ENCODE data around the gene ZNF304. TPM values are rescaled to one million over a fixed set of nuclear protein-coding genes. Genes with fewer than 3 reads are reported as not detected.

The ZNF304 gene
- total RNA-seq, 4 donors from 2014 or later: 10.7 to 14.1 (median 13.9) TPM

- H3K27ac ChIP-seq: no peak overlapping the region
- H3K27me3 ChIP-seq: no peaks in the 10 kb centered on the region
- intact Hi-C loops (cut with DNase I): no loop called here
- no peaks in the 10 kb centered on the region for H3K9me3 ChIP-seq
- H3K36me3 ChIP-seq: peaks cover 28% of the 10 kb centered on the region in 2 donors
- no peak for DNase-seq
- TF ChIP-seq POLR2A (IDR thresholded peaks at IDR 0.05) (no peak), CTCF (IDR thresholded peaks at IDR 0.05) (no peak)
- H3K4me1 ChIP-seq: peaks cover 6 to 7% of the 10 kb centered on the region in 2 donors
- no peak overlapping the region for H3K4me3 ChIP-seq (replicated peaks in 1 of 3)
- WGBS, 2 donors: 79 to 95% methylated on average over 5 of the region's 5 CpGs
Observed at GRCh38 chr19:57395710-57396109, 44.6 kb downstream of the ZNF304 start.

GRCh38 chr19:57398868-57399267, 47.8 kb downstream of the ZNF304 start:
- TF ChIP-seq CTCF (IDR thresholded peaks at IDR 0.05) (no peak), POLR2A (IDR thresholded peaks at IDR 0.05) (no peak)
- H3K27me3 ChIP-seq: no peaks in the 10 kb centered on the region
- no peaks in the 10 kb centered on the region for H3K4me1 ChIP-seq
- DNase-seq: no peak
- 93 to 98% methylated on average over 5 of the region's 5 CpGs for WGBS, 2 donors
- peaks cover 28% of the 10 kb centered on the region in 2 donors for H3K36me3 ChIP-seq
- intact Hi-C loops (cut with DNase I): no loop called here
- H3K27ac ChIP-seq: no peak overlapping the region
- H3K4me3 ChIP-seq (replicated peaks in 1 of 3): no peak overlapping the region
- H3K9me3 ChIP-seq: no peaks in the 10 kb centered on the region

- Histone ChIP-seq H3K36me3 (peaks cover 8 to 9% of the 10 kb centered on the region in 2 donors), H3K4me1 (peaks cover 3 to 5% of the 10 kb centered on the region in 2 donors), H3K27me3 (no peaks in the 10 kb centered on the region), H3K27ac (no peak overlapping the region), H3K4me3 (replicated peaks in 1 of 3) (no peak overlapping the region), H3K9me3 (no peaks in the 10 kb centered on the region)
- TF ChIP-seq POLR2A (IDR thresholded peaks at IDR 0.05): no peak
- no peak for TF ChIP-seq CTCF (IDR thresholded peaks at IDR 0.05)
- no peak for DNase-seq
- 95 to 97% methylated on average over 4 to 7 of the region's 9 CpGs for WGBS, 2 donors
- intact Hi-C loops (cut with DNase I): no loop called here
Observed at GRCh38 chr19:57403737-57404563, 52.9 kb downstream of the ZNF304 start.

- TF ChIP-seq CTCF (IDR thresholded peaks at IDR 0.05): peak; percentile 45 to 83 (median 80)
- no peak for TF ChIP-seq POLR2A (IDR thresholded peaks at IDR 0.05)
- H3K27ac ChIP-seq: peak overlapping the region in 2 of 3 donors; percentile 23 to 37
- 10 to 12% methylated on average over 8 of the region's 8 CpGs for WGBS, 2 donors
- peaks cover 8 to 9% of the 10 kb centered on the region in 2 donors for H3K4me1 ChIP-seq
- peak; percentile 86 to 89 for DNase-seq
- no peak overlapping the region for H3K4me3 ChIP-seq (replicated peaks in 1 of 3)
- no peaks in the 10 kb centered on the region for H3K36me3 ChIP-seq
- H3K9me3 ChIP-seq: no peaks in the 10 kb centered on the region
- intact Hi-C loops (cut with DNase I): no loop called here
- no peaks in the 10 kb centered on the region for H3K27me3 ChIP-seq
Observed at GRCh38 chr19:57406516-57407123, 55.5 kb downstream of the ZNF304 start.

Other genes with a start within 250 kb of the ZNF304 start
- gene USP29, start 231.3 kb upstream of the ZNF304 start, total RNA-seq: not detected
- not detected for gene ZIM3, start 206.1 kb upstream of the ZNF304 start, total RNA-seq
- gene DUXA, start 183.8 kb upstream of the ZNF304 start, total RNA-seq: not detected
- 10 to 100 TPM; 28.2 to 90.3 (median 44.4) TPM for gene ZNF264, start 159.8 kb upstream of the ZNF304 start, total RNA-seq
- gene AURKC, start 120.2 kb upstream of the ZNF304 start, total RNA-seq: 1 to 10 TPM in 1 of 4 donors, under 1 TPM in 2, not detected in 1; 0.89 to 2.1 (median 0.98) TPM
- gene ZNF805, start 110.6 kb upstream of the ZNF304 start, total RNA-seq: 10 to 100 TPM; 16.3 to 27.5 (median 21.0) TPM
- gene ZNF460, start 70.8 kb upstream of the ZNF304 start, total RNA-seq: 100 to 1,000 TPM in 1 of 4 donors, 10 to 100 TPM in 3; 88.0 to 139 (median 92.3) TPM
- 10 to 100 TPM; 10.6 to 17.2 (median 14.7) TPM for gene ZNF543, start 30.8 kb upstream of the ZNF304 start, total RNA-seq
- 10 to 100 TPM in 3 of 4 donors, 1 to 10 TPM in 1; 8.7 to 38.3 (median 23.0) TPM for gene TRAPPC2B, start 12.3 kb downstream of the ZNF304 start, total RNA-seq
- 1 to 10 TPM; 2.5 to 7.0 (median 4.6) TPM for gene ZNF547, start 12.3 kb downstream of the ZNF304 start, total RNA-seq
- 10 to 100 TPM; 22.3 to 31.0 (median 28.1) TPM for gene ZNF548, start 38.6 kb downstream of the ZNF304 start, total RNA-seq
- gene ZNF17, start 59.9 kb downstream of the ZNF304 start, total RNA-seq: 10 to 100 TPM; 17.8 to 33.1 (median 20.8) TPM
- 10 to 100 TPM in 2 of 4 donors, 1 to 10 TPM in 2; 9.9 to 13.7 (median 10.7) TPM for gene ZNF749, start 84.1 kb downstream of the ZNF304 start, total RNA-seq
- 1 to 10 TPM; 1.9 to 5.5 (median 3.0) TPM for gene VN1R1, start 105.9 kb downstream of the ZNF304 start, total RNA-seq
- 10 to 100 TPM; 30.9 to 46.2 (median 41.0) TPM for gene ZNF772, start 126.3 kb downstream of the ZNF304 start, total RNA-seq
- 10 to 100 TPM; 10.5 to 21.3 (median 17.0) TPM for gene ZNF419, start 136.5 kb downstream of the ZNF304 start, total RNA-seq
- 10 to 100 TPM; 16.1 to 23.8 (median 19.6) TPM for gene ZNF773, start 148.7 kb downstream of the ZNF304 start, total RNA-seq
- gene ZNF549, start 176.1 kb downstream of the ZNF304 start, total RNA-seq: 10 to 100 TPM in 1 of 4 donors, 1 to 10 TPM in 3; 7.7 to 12.7 (median 9.2) TPM
- gene ZNF550, start 208.6 kb downstream of the ZNF304 start, total RNA-seq: 10 to 100 TPM in 1 of 4 donors, 1 to 10 TPM in 3; 7.1 to 13.5 (median 8.7) TPM
- gene ZNF416, start 227.6 kb downstream of the ZNF304 start, total RNA-seq: 10 to 100 TPM in 1 of 4 donors, 1 to 10 TPM in 3; 5.2 to 10.9 (median 7.2) TPM
- gene ZIK1, start 232.9 kb downstream of the ZNF304 start, total RNA-seq: 10 to 100 TPM in 3 of 4 donors, 1 to 10 TPM in 1; 8.9 to 19.7 (median 13.7) TPM
- 1 to 10 TPM; 1.9 to 4.8 (median 2.6) TPM for gene ZNF530, start 248.6 kb downstream of the ZNF304 start, total RNA-seq